GM23338 (cell line): Measurements from ENCODE around the gene SC5D. TPM values are rescaled to one million over a fixed set of nuclear protein-coding genes. Genes with fewer than 3 reads are reported as not detected.

Source experiments
- ATAC-seq: fragments of 200-7000 bp; cut with Tn5 transposase; 3 replicates; pipeline ENCODE4 v1.9.1; 2020
- DNase-seq: peaks from one replicate; pipeline ENCODE4 v3.0.0-alpha.2; 2015; ENCODE audit warnings: low spot score
- H2AFZ ChIP-seq: fragments of 200-600 bp; sonication (generic); 2 replicates; pipeline ENCODE4 v1.8.0; 2016; ENCODE audit warnings: antibody characterized with exemption, mild to moderate bottlenecking, moderate library complexity
- H3F3A ChIP-seq: fragments of 200-600 bp; sonication (generic); replicated peaks from 2 replicates; pipeline ENCODE4 v1.8.0; 2017; ENCODE audit warnings: antibody characterized with exemption, mixed run types, low read depth
- H3K27ac ChIP-seq: fragments of 200-600 bp; sonication (generic); 2 replicates; pipeline ENCODE4 v1.6.1; 2016; ENCODE audit warnings: low read depth
- H3K27me3 ChIP-seq: fragments of 200-600 bp; sonication (generic); 2 replicates; pipeline ENCODE4 v1.8.0; 2016; ENCODE audit warnings: mild to moderate bottlenecking, mixed run types, moderate library complexity; ENCODE audit not compliant: insufficient read depth
- H3K36me3 ChIP-seq: fragments of 200-600 bp; sonication (generic); 2 replicates; pipeline ENCODE4 v1.8.0; 2016; ENCODE audit warnings: mild to moderate bottlenecking; ENCODE audit not compliant: insufficient read depth
- H3K4me1 ChIP-seq: fragments of 200-600 bp; sonication (generic); 2 replicates; pipeline ENCODE4 v1.8.0; 2016; ENCODE audit warnings: mild to moderate bottlenecking, moderate library complexity; ENCODE audit not compliant: insufficient read depth
- H3K4me2 ChIP-seq: fragments of 200-600 bp; sonication (generic); 2 replicates; pipeline ENCODE4 v1.7.1; 2017; ENCODE audit warnings: mixed run types
- H3K4me3 ChIP-seq: fragments of 200-600 bp; sonication (generic); 2 replicates; pipeline ENCODE4 v1.6.1; 2016; ENCODE audit warnings: mixed run types
- H3K79me2 ChIP-seq: fragments of 200-600 bp; sonication (generic); replicated peaks from 2 replicates; pipeline ENCODE4 v1.8.0; 2017; ENCODE audit warnings: mild to moderate bottlenecking; ENCODE audit not compliant: insufficient read depth
- H3K9me2 ChIP-seq: fragments of 200-600 bp; sonication (generic); 2 replicates; pipeline ENCODE4 v1.8.0; 2017; ENCODE audit not compliant: insufficient read depth
- H4K20me1 ChIP-seq: fragments of 200-600 bp; sonication (generic); replicated peaks from 2 replicates; pipeline ENCODE4 v1.8.0; 2017; ENCODE audit warnings: mild to moderate bottlenecking; ENCODE audit not compliant: insufficient read depth
- H3K27ac Mint-ChIP-seq: 2 replicates; pipeline ENCODE4 v1.8.0; 2020; ENCODE audit warnings: inconsistent platforms, mild to moderate bottlenecking, moderate library complexity, mixed read lengths
- H3K27me3 Mint-ChIP-seq: 3 replicates; pipeline ENCODE4 v1.8.0; 2022; ENCODE audit warnings: low read depth, mild to moderate bottlenecking, moderate library complexity, mixed read lengths, inconsistent platforms; ENCODE audit not compliant: insufficient read depth, poor library complexity
- H3K36me3 Mint-ChIP-seq: 3 replicates; pipeline ENCODE4 v1.8.0; 2021; ENCODE audit warnings: low read depth, mild to moderate bottlenecking, inconsistent platforms, moderate library complexity, mixed read lengths
- H3K4me1 Mint-ChIP-seq: 3 replicates; pipeline ENCODE4 v1.8.0; 2020; ENCODE audit warnings: mild to moderate bottlenecking, inconsistent platforms, mixed read lengths
- H3K4me3 Mint-ChIP-seq: 3 replicates; pipeline ENCODE4 v1.8.0; 2021; ENCODE audit warnings: moderate library complexity, mild to moderate bottlenecking, inconsistent platforms, mixed read lengths
- H3K9me3 Mint-ChIP-seq: 3 replicates; pipeline ENCODE4 v1.8.0; 2020; ENCODE audit warnings: moderate library complexity, mild to moderate bottlenecking, inconsistent platforms, mixed read lengths
- CREB1 ChIP-seq: fragments of 250-450 bp; sonication (Bioruptor Pico); IDR thresholded peaks from 2 replicates; pipeline ENCODE4 v1.5.0; 2020; ENCODE audit warnings: low read depth, mild to moderate bottlenecking, moderate library complexity
- EZH2 ChIP-seq: fragments of 200-600 bp; sonication (generic); IDR thresholded peaks from one replicate; pipeline ENCODE4 v1.8.0; 2017; ENCODE audit warnings: antibody characterized with exemption, mild to moderate bottlenecking, low read depth; ENCODE audit not compliant: unreplicated experiment
- EZH2phosphoT487 ChIP-seq: fragments of 200-600 bp; sonication (generic); IDR thresholded peaks from one replicate; pipeline ENCODE4 v1.8.1; 2018; ENCODE audit warnings: antibody characterized with exemption; ENCODE audit not compliant: unreplicated experiment
- JUNB ChIP-seq: IDR thresholded peaks from one replicate; pipeline ENCODE4 v1.6.1; 2016; ENCODE audit warnings: antibody characterized with exemption; ENCODE audit not compliant: unreplicated experiment
- NANOG ChIP-seq: IDR thresholded peaks from 2 replicates; pipeline ENCODE4 v1.6.1; 2016; ENCODE audit warnings: antibody characterized with exemption, borderline replicate concordance
- POLR2AphosphoS5 ChIP-seq: IDR thresholded peaks from 2 replicates; pipeline ENCODE4 v1.6.1; 2016; ENCODE audit warnings: antibody characterized with exemption, low read depth
- STAT1 ChIP-seq: IDR thresholded peaks from one replicate; pipeline ENCODE4 v1.6.1; 2016; ENCODE audit warnings: antibody characterized with exemption; ENCODE audit not compliant: unreplicated experiment
- ZNF114 ChIP-seq: fragments of 250-450 bp; sonication (Bioruptor Pico); IDR thresholded peaks from 2 replicates; pipeline ENCODE4 v1.5.0; 2020; ENCODE audit warnings: mild to moderate bottlenecking, moderate library complexity
- ZNF331 ChIP-seq: fragments of 250-450 bp; sonication (Bioruptor Pico); IDR thresholded peaks from 2 replicates; pipeline ENCODE4 v1.5.0; 2020; ENCODE audit warnings: low read depth, mild to moderate bottlenecking, moderate library complexity
- polyA plus RNA-seq: library from polyadenylated mRNA; unstranded; fragments of >200 nt; fragmentation: Nextera tagmentation; extraction: Ambion mirVana; gene quantifications from 2 replicates; pipeline ENCODE4 v1.2.1, GENCODE V29; 2016
- total RNA-seq: library from RNA; depleted of rRNA; stranded (reverse); fragments of >200 nt; shearing (Covaris generic); gene quantifications from 2 replicates; pipeline ENCODE4 v1.2.3, GENCODE V29; 2014
- TF ChIP-seq, protein P1 (sequence below): fragments of 250-450 bp; sonication (Bioruptor Pico); IDR thresholded peaks from 2 replicates; pipeline ENCODE4 v1.5.0; 2020; ENCODE audit warnings: mild to moderate bottlenecking, moderate library complexity
- TF ChIP-seq, protein P2 (sequence below): IDR thresholded peaks from one replicate; pipeline ENCODE4 v1.6.1; 2018; ENCODE audit warnings: antibody characterized with exemption; ENCODE audit not compliant: unreplicated experiment
- TF ChIP-seq, protein P3 (sequence below), 2 experiments: fragments of 200-600 bp in 1 of 2; sonication (generic) in 1 of 2; conservative IDR thresholded peaks; 2 replicates each; pipeline versions ENCODE4 v1.5.1 to v1.6.1; 2016 to 2017; ENCODE audit warnings: antibody characterized with exemption in 2 of 2, low read depth in 2 of 2, mild to moderate bottlenecking in 2 of 2, moderate library complexity in 1 of 2
- TF ChIP-seq, protein P4 (sequence below): IDR thresholded peaks from 2 replicates; pipeline ENCODE4 v1.6.1; 2016; ENCODE audit warnings: antibody characterized with exemption

SC5D gene
- total and polyA plus RNA-seq, 2 experiments from 2014 or later = 79.0 to 138 TPM

DNA sequence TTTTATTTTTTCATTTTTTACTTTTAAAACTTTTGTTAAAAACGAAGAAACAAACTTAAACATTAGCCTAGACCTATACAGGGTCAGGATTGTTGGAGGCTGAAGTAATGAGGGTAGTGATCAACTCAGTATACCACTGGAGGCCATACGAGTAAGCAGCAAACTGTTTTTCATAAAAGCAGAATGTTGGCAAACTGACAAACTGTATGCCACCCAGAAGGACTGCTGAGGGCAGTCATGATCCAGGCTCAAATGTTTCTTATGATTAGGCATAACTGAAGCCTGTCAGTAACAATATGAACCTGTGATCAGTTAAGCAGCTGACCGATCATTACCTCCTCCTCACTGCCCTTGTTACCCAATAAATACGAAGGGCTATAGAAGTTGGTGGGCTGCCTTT lies 10.2 kb upstream of the SC5D start:
- H3K9me3 Mint-ChIP-seq = peaks cover 17% of the 10 kb centered on the region
- no peak overlapping the region for H3K4me3 Mint-ChIP-seq
- H3K27ac Mint-ChIP-seq = no peak overlapping the region
- TF ChIP-seq JUNB (no peak), POLR2AphosphoS5 (no peak), EZH2phosphoT487 (no peak), STAT1 (no peak), ZNF114 (CRISPR knock-in tag) (no peak), CREB1 (CRISPR knock-in tag) (no peak), NANOG (no peak), EZH2 (no peak), ZNF331 (CRISPR knock-in tag) (no peak)
- TF ChIP-seq, protein P1, sequence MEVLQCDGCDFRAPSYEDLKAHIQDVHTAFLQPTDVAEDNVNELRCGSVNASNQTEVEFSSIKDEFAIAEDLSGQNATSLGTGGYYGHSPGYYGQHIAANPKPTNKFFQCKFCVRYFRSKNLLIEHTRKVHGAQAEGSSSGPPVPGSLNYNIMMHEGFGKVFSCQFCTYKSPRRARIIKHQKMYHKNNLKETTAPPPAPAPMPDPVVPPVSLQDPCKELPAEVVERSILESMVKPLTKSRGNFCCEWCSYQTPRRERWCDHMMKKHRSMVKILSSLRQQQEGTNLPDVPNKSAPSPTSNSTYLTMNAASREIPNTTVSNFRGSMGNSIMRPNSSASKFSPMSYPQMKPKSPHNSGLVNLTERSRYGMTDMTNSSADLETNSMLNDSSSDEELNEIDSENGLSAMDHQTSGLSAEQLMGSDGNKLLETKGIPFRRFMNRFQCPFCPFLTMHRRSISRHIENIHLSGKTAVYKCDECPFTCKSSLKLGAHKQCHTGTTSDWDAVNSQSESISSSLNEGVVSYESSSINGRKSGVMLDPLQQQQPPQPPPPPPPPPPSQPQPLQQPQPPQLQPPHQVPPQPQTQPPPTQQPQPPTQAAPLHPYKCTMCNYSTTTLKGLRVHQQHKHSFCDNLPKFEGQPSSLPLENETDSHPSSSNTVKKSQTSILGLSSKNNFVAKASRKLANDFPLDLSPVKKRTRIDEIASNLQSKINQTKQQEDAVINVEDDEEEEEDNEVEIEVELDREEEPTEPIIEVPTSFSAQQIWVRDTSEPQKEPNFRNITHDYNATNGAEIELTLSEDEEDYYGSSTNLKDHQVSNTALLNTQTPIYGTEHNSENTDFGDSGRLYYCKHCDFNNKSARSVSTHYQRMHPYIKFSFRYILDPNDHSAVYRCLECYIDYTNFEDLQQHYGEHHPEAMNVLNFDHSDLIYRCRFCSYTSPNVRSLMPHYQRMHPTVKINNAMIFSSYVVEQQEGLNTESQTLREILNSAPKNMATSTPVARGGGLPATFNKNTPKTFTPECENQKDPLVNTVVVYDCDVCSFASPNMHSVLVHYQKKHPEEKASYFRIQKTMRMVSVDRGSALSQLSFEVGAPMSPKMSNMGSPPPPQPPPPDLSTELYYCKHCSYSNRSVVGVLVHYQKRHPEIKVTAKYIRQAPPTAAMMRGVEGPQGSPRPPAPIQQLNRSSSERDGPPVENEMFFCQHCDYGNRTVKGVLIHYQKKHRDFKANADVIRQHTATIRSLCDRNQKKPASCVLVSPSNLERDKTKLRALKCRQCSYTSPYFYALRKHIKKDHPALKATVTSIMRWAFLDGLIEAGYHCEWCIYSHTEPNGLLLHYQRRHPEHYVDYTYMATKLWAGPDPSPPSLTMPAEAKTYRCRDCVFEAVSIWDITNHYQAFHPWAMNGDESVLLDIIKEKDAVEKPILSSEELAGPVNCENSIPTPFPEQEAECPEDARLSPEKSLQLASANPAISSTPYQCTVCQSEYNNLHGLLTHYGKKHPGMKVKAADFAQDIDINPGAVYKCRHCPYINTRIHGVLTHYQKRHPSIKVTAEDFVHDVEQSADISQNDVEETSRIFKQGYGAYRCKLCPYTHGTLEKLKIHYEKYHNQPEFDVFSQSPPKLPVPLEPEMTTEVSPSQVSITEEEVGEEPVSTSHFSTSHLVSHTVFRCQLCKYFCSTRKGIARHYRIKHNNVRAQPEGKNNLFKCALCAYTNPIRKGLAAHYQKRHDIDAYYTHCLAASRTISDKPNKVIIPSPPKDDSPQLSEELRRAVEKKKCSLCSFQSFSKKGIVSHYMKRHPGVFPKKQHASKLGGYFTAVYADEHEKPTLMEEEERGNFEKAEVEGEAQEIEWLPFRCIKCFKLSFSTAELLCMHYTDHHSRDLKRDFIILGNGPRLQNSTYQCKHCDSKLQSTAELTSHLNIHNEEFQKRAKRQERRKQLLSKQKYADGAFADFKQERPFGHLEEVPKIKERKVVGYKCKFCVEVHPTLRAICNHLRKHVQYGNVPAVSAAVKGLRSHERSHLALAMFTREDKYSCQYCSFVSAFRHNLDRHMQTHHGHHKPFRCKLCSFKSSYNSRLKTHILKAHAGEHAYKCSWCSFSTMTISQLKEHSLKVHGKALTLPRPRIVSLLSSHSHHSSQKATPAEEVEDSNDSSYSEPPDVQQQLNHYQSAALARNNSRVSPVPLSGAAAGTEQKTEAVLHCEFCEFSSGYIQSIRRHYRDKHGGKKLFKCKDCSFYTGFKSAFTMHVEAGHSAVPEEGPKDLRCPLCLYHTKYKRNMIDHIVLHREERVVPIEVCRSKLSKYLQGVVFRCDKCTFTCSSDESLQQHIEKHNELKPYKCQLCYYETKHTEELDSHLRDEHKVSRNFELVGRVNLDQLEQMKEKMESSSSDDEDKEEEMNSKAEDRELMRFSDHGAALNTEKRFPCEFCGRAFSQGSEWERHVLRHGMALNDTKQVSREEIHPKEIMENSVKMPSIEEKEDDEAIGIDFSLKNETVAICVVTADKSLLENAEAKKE (CRISPR knock-in tag) = no peak
- TF ChIP-seq, protein P2, sequence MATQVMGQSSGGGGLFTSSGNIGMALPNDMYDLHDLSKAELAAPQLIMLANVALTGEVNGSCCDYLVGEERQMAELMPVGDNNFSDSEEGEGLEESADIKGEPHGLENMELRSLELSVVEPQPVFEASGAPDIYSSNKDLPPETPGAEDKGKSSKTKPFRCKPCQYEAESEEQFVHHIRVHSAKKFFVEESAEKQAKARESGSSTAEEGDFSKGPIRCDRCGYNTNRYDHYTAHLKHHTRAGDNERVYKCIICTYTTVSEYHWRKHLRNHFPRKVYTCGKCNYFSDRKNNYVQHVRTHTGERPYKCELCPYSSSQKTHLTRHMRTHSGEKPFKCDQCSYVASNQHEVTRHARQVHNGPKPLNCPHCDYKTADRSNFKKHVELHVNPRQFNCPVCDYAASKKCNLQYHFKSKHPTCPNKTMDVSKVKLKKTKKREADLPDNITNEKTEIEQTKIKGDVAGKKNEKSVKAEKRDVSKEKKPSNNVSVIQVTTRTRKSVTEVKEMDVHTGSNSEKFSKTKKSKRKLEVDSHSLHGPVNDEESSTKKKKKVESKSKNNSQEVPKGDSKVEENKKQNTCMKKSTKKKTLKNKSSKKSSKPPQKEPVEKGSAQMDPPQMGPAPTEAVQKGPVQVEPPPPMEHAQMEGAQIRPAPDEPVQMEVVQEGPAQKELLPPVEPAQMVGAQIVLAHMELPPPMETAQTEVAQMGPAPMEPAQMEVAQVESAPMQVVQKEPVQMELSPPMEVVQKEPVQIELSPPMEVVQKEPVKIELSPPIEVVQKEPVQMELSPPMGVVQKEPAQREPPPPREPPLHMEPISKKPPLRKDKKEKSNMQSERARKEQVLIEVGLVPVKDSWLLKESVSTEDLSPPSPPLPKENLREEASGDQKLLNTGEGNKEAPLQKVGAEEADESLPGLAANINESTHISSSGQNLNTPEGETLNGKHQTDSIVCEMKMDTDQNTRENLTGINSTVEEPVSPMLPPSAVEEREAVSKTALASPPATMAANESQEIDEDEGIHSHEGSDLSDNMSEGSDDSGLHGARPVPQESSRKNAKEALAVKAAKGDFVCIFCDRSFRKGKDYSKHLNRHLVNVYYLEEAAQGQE = no peak
- TF ChIP-seq, protein P3, sequence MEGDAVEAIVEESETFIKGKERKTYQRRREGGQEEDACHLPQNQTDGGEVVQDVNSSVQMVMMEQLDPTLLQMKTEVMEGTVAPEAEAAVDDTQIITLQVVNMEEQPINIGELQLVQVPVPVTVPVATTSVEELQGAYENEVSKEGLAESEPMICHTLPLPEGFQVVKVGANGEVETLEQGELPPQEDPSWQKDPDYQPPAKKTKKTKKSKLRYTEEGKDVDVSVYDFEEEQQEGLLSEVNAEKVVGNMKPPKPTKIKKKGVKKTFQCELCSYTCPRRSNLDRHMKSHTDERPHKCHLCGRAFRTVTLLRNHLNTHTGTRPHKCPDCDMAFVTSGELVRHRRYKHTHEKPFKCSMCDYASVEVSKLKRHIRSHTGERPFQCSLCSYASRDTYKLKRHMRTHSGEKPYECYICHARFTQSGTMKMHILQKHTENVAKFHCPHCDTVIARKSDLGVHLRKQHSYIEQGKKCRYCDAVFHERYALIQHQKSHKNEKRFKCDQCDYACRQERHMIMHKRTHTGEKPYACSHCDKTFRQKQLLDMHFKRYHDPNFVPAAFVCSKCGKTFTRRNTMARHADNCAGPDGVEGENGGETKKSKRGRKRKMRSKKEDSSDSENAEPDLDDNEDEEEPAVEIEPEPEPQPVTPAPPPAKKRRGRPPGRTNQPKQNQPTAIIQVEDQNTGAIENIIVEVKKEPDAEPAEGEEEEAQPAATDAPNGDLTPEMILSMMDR (conservative IDR thresholded peaks at IDR 0.05; ENCODE audit: low read depth in 2 of 2) = no peak
- TF ChIP-seq, protein P4, sequence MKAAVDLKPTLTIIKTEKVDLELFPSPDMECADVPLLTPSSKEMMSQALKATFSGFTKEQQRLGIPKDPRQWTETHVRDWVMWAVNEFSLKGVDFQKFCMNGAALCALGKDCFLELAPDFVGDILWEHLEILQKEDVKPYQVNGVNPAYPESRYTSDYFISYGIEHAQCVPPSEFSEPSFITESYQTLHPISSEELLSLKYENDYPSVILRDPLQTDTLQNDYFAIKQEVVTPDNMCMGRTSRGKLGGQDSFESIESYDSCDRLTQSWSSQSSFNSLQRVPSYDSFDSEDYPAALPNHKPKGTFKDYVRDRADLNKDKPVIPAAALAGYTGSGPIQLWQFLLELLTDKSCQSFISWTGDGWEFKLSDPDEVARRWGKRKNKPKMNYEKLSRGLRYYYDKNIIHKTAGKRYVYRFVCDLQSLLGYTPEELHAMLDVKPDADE = no peak
- Histone ChIP-seq H3K79me2 (no peaks in the 10 kb centered on the region), H3K27me3 (no peaks in the 10 kb centered on the region), H4K20me1 (no peaks in the 10 kb centered on the region), H3K36me3 (no peaks in the 10 kb centered on the region), H3K27ac (no peak overlapping the region), H3K4me2 (no peak overlapping the region), H3K4me3 (no peak overlapping the region), H3K9me2 (no peaks in the 10 kb centered on the region), H3K4me1 (no peaks in the 10 kb centered on the region), H3F3A (no peaks in the 10 kb centered on the region), H2AFZ (no peak overlapping the region)
- peaks cover 6% of the 10 kb centered on the region; the same call in 2 of the 3 replicates for H3K4me1 Mint-ChIP-seq
- H3K27me3 Mint-ChIP-seq = no peaks in the 10 kb centered on the region
- DNase-seq = no peak
- ATAC-seq = no peak
- peaks cover 7% of the 10 kb centered on the region for H3K36me3 Mint-ChIP-seq
